ENCODE results near the gene CEP78. TPM values are rescaled to one million over a fixed set of nuclear protein-coding genes. Genes with fewer than 3 reads are reported as not detected.

CEP78 gene
- total RNA-seq, 4 donors from 2014 or later = 15.7 to 20.7 (median 18.4) TPM

- H3K9me3 ChIP-seq = no peaks in the 10 kb centered on the region
- intact Hi-C loops (cut with DNase I) = no loop called here
- no peak for DNase-seq
- no peak overlapping the region for H3K27ac ChIP-seq
- WGBS, 2 donors = 92 to 96% methylated on average over 1 of the region's 1 CpG
- no peak overlapping the region for H3K4me3 ChIP-seq (replicated peaks in 1 of 3)
- H3K36me3 ChIP-seq = no peaks in the 10 kb centered on the region
- no peak for TF ChIP-seq CTCF (IDR thresholded peaks at IDR 0.05)
- TF ChIP-seq POLR2A (IDR thresholded peaks at IDR 0.05) = no peak
- no peaks in the 10 kb centered on the region for H3K4me1 ChIP-seq
- H3K27me3 ChIP-seq = no peaks in the 10 kb centered on the region
Observed at GRCh38 chr9:78252616-78253015, 16.7 kb downstream of the CEP78 start.

DNA sequence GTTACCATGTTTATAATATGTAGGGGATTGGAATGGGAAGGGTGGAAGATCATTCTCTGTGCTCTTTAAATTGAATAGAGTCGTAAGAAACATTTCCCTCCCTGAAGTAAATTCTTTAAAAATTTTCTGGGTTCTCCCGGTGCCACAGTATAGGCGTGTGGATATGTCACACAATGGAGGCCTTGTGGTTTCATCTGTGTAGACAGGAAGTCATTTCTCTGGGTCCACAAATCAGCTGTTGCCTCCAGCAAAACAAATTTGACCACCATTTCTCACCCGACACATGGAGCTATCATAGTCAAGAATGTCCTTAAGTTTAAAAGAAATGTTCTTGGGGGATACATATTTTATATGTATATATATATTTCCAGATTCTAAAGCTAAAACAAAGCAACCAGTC lies 17.4 kb downstream of the CEP78 start:
- DNase-seq = no peak
- Histone ChIP-seq H3K4me1 (no peaks in the 10 kb centered on the region), H3K27me3 (no peaks in the 10 kb centered on the region), H3K27ac (no peak overlapping the region), H3K9me3 (no peaks in the 10 kb centered on the region), H3K36me3 (no peaks in the 10 kb centered on the region), H3K4me3 (replicated peaks in 1 of 3) (no peak overlapping the region)
- intact Hi-C loops (cut with DNase I) = no loop called here
- 90 to 92% methylated on average over 4 of the region's 4 CpGs for WGBS, 2 donors
- no peak for TF ChIP-seq POLR2A (IDR thresholded peaks at IDR 0.05)
- no peak for TF ChIP-seq CTCF (IDR thresholded peaks at IDR 0.05)

- DNase-seq = no peak
- Histone ChIP-seq H3K27me3 (no peaks in the 10 kb centered on the region), H3K9me3 (no peaks in the 10 kb centered on the region), H3K4me1 (peaks cover 3 to 8% of the 10 kb centered on the region in 2 donors), H3K4me3 (replicated peaks in 1 of 3) (no peak overlapping the region), H3K36me3 (no peaks in the 10 kb centered on the region), H3K27ac (no peak overlapping the region)
- WGBS, 2 donors = 47 to 50% methylated on average over 2 of the region's 2 CpGs
- intact Hi-C loops (cut with DNase I) = loop anchor here (5.0 kb wide), 1 partner anchor 106 kb away; no protein-coding TSS in a partner anchor
- TF ChIP-seq POLR2A (IDR thresholded peaks at IDR 0.05) (no peak), CTCF (IDR thresholded peaks at IDR 0.05) (peak in 5 of 6 experiments; percentile 27 to 81 (median 60))
Observed at GRCh38 chr9:78261403-78262001, 25.6 kb downstream of the CEP78 start.

- H3K27me3 ChIP-seq = no peaks in the 10 kb centered on the region
- intact Hi-C loops (cut with DNase I) = loop anchor here (5.0 kb wide), 1 partner anchor 105 kb away; no protein-coding TSS in a partner anchor
- no peak for DNase-seq
- no peaks in the 10 kb centered on the region for H3K36me3 ChIP-seq
- TF ChIP-seq CTCF (IDR thresholded peaks at IDR 0.05) (no peak), POLR2A (IDR thresholded peaks at IDR 0.05) (no peak)
- WGBS, 2 donors = 93% methylated on average over 2 of the region's 2 CpGs
- no peak overlapping the region for H3K27ac ChIP-seq
- peaks cover 4 to 8% of the 10 kb centered on the region in 2 donors for H3K4me1 ChIP-seq
- H3K9me3 ChIP-seq = no peaks in the 10 kb centered on the region
- H3K4me3 ChIP-seq (replicated peaks in 1 of 3) = no peak overlapping the region
Observed at GRCh38 chr9:78262655-78263054, 26.8 kb downstream of the CEP78 start.

- no peak overlapping the region for H3K4me3 ChIP-seq (replicated peaks in 1 of 3)
- no peak for TF ChIP-seq POLR2A (IDR thresholded peaks at IDR 0.05)
- TF ChIP-seq CTCF (IDR thresholded peaks at IDR 0.05) = no peak
- no peaks in the 10 kb centered on the region for H3K36me3 ChIP-seq
- DNase-seq = no peak
- 96 to 98% methylated on average over 4 of the region's 4 CpGs for WGBS, 2 donors
- H3K27ac ChIP-seq = no peak overlapping the region
- peaks cover 4 to 8% of the 10 kb centered on the region in 2 donors for H3K4me1 ChIP-seq
- intact Hi-C loops (cut with DNase I) = no loop called here
- no peaks in the 10 kb centered on the region for H3K9me3 ChIP-seq
- no peaks in the 10 kb centered on the region for H3K27me3 ChIP-seq
Observed at GRCh38 chr9:78267889-78268288, 32.0 kb downstream of the CEP78 start.
